HFF-Myc (cell line): Measurements from ENCODE around the gene IFI30.

Experiments used
- DNase-seq: peaks from one replicate; pipeline ENCODE4 v3.0.0-alpha.2; 2011; ENCODE audit warnings: low read depth; ENCODE audit errors: extremely low read depth
- H3K4me3 ChIP-seq: replicated peaks from 2 replicates; pipeline ENCODE4 v1.5.1; 2011; ENCODE audit warnings: low read depth, mild to moderate bottlenecking, control low read depth, low read length
- TF ChIP-seq, protein P1 (sequence below): IDR thresholded peaks from 2 replicates; pipeline ENCODE4 v1.5.1; 2012; ENCODE audit warnings: mild to moderate bottlenecking, low read depth, low read length, control low read depth; ENCODE audit errors: missing control alignments

Gene IFI30

DNA sequence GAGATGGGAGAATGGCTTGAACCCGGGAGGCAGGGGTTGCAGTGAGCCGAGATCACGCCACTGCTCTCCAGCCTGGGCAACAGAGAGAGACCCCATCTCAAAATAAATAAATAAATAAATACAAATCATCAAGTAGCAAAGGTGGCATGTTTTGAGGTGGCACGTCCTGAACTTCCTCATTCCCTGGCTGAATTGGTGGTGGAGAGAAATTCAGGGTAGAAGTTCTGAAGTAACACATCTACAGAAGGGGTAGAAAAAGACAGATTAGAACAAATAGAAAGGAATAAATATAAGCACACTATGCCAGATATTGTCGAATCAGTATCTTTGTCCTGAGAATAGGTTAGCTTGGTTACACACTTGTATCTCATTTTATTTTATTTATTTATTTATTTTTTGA is 6.3 kb downstream of the IFI30 start:
- H3K4me3 ChIP-seq: no peak overlapping the region
- TF ChIP-seq, protein P1, sequence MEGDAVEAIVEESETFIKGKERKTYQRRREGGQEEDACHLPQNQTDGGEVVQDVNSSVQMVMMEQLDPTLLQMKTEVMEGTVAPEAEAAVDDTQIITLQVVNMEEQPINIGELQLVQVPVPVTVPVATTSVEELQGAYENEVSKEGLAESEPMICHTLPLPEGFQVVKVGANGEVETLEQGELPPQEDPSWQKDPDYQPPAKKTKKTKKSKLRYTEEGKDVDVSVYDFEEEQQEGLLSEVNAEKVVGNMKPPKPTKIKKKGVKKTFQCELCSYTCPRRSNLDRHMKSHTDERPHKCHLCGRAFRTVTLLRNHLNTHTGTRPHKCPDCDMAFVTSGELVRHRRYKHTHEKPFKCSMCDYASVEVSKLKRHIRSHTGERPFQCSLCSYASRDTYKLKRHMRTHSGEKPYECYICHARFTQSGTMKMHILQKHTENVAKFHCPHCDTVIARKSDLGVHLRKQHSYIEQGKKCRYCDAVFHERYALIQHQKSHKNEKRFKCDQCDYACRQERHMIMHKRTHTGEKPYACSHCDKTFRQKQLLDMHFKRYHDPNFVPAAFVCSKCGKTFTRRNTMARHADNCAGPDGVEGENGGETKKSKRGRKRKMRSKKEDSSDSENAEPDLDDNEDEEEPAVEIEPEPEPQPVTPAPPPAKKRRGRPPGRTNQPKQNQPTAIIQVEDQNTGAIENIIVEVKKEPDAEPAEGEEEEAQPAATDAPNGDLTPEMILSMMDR: no peak
- DNase-seq: no peak

DNA sequence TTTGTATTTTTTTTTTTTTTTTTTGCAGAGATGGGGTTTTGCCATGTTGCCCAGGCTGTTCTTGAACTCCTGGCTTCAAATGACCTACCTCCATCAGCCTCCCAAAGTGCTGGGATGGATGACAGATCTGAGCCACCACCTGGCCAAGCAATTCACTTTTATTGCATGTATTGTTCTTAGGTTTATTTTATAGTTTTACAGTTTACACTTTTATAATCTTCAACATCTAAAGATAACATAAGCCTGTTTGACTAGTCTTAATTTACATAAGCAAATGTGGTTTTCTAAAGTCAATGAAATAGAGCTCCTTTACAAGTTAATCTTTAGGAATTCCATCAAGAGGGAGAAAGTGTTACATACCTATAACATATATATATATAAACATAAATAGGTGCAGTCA is 9.9 kb downstream of the IFI30 start:
- TF ChIP-seq, protein P1: no peak
- no peak for DNase-seq

DNA sequence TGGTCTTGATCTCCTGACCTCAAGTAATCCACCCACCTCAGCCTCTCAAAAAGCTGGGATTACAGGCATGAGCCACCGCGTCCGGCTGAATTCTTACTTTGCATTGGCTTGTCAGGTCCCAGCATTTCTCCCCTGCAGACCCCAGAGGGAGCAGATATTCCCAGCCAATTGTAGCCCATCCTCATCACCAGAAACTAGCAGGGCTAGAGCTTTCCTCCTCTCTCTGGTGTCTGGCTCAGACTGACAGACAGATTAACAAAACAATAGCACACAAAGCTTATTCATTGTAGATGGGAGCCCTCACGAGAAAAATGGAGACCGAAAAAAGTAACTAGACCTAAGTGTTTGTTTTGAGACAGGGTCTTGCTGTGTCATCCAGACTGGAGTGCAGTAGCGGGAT is 11.9 kb downstream of the IFI30 start:
- no peak for DNase-seq
- no peak overlapping the region for H3K4me3 ChIP-seq
- TF ChIP-seq, protein P1: no peak

More for the DNA sequence above, 9.9 kb downstream of the IFI30 start:
- no peak overlapping the region for H3K4me3 ChIP-seq

DNA sequence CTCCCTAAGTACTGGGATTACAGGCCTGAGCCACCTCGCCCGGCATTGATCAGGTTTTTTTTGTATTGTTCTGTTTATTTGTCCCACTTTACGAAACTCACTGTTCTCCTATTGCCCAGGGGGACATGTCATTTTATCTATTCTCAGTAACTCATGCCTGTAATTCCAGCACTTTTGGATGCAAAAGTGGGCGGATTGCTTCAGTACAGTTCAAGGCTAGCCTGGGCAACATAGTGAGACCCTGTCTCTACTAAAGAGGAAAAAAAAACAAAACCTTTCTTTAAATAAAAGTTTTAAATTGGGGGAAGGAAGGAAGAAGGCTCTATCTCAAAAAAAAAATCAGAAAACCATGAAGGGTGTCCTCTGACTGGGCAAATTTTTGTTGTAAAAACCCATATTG is 16.7 kb downstream of the IFI30 start:
- TF ChIP-seq, protein P1: no peak
- no peak for DNase-seq

DNA sequence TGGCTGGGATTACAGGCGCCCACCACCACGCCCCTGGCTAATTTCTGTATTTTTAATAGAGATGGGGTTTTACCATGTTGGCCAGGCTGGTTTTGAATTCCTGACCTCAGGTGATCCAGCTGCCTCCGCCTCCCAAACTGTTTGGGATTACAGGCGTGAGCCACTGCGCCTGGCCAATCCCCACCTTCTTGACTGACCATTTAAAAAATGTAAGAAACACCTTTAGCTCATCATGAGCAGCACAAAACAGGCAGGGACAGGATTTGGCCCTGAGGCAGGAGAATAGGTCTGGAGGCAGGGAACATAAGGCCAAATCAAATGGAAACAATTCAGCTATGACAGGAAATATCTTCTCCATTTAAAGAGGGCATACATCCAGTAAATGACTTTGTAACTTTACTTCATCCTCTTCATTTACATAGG is 18.0 kb downstream of the IFI30 start:
- TF ChIP-seq, protein P1: no peak
- H3K4me3 ChIP-seq: peak overlapping the region; percentile 60
- no peak for DNase-seq

More for the DNA sequence above, 16.7 kb downstream of the IFI30 start:
- no peak overlapping the region for H3K4me3 ChIP-seq

DNA sequence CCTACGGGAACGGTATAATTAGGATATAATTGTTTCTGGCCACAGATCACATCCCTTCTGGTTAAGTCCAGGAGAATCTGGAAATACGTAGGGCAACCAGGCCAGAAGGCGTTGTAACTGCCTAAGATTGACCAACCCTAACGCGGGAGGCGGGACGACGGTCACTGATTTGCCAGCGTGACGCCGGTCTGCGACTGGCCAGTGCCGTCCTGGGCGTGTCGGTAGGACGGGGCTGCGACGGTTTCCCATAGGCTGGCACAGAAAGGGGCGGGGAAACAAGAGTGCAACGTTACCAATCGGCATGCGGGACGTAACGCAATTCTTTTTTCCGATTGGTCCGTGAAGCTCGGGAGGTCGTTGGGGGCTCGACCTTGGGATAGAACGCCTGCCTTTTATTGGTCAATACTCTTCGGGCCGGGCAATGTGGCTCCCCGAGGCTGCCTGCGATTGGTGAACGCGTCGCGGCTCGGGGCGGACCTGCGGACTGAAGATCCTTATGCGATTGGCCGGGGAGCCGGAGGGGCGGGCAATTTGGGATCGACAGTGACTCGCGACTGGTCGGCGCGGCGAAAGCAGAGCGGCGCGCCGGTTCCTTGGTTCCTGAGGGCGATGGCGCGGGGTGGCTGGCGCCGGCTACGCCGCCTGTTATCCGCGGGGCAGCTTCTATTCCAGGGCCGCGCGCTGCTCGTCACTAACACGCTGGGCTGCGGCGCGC is 19.2 kb downstream of the IFI30 start, which contains the start of gene MPV17L2:
Gene MPV17L2 (plus strand): TSS at position 546 of the 715 bp plus-strand sequence. CDS start 64 bp downstream, at position 610.
- peak within 1 kb of the TSS; percentile 84 for H3K4me3 ChIP-seq

More for the DNA sequence above, 19.2 kb downstream of the IFI30 start, which contains the start of gene MPV17L2:
- TF ChIP-seq, protein P1: no peak
- peak; percentile 100 for DNase-seq
